Fibroblast of skin of right biceps (primary cell): Measurements from ENCODE around the gene CALM1.
A peak's percentile ranks its signal among the peaks of the same experiment; 100 is the strongest.

Experiments used
- DNase-seq: peaks from one replicate; pipeline ENCODE4 v3.0.0-alpha.2; 2013

Gene CALM1

DNA sequence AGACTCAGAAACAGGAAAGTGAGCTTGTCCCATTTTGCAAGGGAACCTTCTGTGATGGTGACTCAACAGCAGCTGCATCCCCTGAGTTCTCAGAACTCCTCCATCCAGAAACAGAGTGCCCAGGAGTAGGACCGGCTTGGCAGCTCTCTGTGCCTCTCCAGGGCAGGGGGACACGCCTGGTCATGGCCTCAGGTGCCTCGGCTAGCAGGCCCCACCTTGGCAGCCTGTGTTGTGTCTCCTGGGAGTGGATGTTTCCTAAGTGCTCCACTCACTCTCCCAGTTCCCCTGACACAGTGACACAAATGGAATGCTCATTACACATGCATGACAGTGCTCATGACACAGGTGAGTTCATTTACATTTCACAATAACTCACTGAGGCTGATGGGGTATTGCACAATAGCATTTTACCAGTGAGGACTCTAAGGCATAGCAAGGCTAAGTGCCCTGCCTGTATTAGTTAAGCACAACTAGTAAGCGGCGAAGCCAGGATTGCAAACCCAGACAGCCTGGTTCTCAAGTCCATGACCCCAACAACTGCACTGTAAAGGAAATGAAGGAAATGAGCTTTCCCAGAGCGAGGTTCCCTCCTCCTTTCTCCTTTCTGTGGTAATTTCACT is 47.4 kb downstream of the CALM1 start:
- DNase-seq: peak; percentile 12

DNA sequence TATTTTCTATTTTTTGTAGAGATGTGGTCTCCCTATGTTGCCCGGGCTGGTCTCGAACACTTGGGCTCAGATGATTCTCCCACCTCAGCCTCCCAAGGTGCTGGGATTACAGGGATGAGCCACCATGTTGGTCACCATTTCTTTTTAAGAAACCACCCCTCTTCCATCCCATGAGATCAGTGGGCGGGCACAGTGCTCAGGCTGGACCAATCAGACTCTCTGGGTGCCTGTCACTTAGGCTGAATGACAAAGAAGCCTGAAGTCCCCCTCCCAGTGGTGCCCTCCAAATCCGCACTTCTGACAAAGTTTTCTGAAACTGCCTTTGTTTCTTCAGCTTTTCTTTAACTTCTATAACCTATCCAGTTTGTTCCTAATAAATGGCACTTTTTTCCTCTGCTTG is 48.2 kb downstream of the CALM1 start:
- DNase-seq: no peak

DNA sequence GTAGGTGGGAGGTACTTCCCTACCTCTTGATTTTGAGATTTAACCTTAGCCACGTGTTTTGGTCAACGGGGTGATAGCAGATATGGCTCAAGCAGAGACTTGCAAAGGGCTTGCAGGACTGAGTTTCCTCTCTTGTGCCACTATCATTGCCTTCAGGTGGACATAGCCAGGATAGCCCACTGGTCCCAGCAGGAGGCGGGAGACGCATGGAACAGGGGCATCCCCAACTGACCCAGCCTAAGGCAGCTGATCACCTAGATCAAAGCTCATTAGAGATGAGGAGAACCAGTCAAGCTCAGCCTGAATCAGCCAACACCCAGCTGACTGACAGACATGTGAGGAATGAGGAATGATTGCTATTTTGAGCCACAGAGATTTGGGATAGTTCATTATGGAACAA is 49.6 kb downstream of the CALM1 start:
- no peak for DNase-seq

DNA sequence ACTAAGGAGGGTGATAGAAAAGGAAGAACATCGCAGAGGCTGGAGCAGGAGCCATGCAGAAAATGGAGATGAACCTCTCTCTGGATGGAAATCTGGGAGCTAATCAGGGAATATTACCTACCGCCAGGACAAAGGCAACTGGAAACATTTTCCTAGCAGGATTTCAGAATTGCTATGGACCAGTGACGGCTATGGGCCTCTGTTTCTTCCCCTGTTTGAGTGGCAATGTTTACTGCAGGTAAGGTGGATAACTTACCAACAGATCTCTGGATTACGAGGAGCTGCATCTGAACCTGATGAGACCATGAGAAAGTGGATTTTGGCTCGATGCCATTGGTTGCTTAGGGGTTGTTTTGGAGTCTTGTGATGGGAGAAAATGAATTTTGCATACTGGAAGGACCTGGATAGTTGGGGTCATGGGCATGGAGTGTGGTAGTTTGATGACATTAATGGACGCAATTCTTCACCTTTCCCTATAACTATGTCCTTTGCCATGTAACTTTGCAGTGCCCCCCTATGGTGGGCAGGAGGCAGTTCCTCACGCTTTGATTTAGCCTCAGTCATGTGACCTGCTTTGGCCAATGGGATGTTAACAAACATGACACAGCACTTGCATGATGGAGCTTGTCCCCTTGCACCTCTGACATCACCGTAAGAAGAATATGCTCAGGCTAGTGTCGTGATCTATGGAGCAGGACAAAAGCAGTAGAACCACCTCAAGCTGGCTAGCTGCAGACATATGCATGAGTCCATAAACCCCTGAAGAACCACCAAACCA is 51.1 kb downstream of the CALM1 start:
- DNase-seq: no peak

DNA sequence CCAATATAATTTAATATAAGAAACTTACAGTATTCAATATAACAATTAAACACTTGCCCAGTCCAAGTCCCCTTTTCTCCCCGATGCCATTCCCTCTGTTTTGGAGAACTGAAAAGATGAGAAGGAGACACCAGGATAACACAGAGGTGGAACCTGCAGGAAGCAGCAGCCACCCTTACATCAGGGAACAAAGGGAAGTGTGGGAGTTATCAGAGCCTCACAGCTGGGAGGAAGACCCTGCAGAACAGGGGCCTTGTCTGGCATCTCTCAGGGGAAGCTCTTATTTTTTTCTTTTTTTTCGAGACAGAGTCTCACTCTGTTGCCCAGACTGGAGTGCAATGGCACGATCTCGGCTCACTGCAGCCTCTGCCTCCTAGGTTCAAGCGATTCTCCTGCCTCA is 52.6 kb downstream of the CALM1 start:
- no peak for DNase-seq

DNA sequence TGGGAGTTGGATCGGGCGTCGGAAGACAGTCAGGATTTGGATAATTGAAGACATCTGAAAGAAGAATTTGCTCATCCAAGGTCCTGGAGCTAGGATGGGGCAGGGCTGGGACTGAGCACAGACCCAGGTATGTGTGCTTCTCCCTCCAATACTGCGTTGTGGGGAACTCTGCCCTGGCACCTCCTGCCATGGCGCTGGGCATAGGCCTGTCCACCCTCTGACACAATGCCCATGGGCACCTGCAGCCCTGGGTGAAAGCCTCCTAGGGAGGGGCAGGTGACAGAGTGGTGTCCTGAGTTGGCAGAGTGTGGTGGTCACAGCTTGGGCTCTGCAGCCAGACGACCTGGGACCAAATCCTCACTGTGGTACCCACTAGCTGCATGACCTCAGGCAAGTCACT is 53.3 kb downstream of the CALM1 start:
- DNase-seq: no peak

DNA sequence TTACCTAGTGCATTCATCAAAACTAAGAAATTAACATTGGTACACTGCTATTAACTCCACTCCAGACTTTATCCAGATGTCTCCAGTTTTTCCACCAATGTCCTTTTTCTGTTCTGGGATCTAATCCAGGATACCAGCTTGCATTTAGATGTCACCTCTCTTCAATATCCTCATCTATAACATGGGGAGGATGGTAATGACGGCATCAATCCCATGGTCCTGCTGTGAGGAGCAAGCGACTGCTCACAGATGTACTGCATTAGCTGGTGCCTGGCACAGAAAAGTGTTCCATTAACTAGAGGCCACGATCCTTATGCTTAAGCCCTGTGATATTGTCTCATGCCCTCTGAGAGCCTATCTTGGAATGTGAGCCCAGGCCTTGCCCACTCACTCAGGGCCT is 53.8 kb downstream of the CALM1 start:
- no peak for DNase-seq

DNA sequence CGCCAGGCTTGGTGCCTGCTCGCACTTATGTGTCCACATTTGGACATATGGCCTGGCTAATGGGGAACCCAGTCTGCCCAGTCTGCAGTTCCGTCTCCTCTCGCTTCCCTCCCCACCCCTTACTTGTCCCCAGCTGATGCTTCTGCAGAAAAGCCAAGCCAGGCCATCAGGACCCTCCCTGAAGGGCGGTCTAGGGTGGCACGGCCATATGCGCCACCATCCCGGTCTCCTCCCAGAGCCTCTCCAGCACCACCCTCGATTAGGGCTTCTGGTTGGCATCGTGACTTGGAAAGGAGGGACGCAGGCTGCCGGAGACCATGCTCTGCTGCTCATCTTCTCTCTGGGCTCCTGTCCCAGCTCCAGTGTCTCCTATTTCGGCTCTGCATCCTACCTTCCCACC is 54.6 kb downstream of the CALM1 start:
- DNase-seq: no peak

DNA sequence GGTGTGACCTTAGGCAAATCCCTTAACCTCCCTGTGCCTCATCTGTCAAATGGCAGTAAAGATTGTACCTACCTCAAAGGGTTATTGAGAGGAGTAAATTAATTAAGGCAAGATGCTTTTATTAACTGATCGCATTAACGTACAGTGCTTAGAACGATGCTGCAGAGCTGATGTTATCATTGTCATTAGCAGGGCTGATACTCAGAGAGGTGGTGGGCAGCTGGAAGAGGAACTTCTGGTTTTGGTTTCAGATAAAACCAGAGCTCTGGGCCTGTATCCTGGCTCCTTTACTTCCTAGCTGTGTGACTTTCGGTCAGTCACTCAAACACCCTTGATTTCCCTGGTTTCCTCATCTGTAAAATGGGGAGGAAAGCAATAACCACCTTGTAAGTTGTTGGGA is 55.1 kb downstream of the CALM1 start:
- DNase-seq: no peak

DNA sequence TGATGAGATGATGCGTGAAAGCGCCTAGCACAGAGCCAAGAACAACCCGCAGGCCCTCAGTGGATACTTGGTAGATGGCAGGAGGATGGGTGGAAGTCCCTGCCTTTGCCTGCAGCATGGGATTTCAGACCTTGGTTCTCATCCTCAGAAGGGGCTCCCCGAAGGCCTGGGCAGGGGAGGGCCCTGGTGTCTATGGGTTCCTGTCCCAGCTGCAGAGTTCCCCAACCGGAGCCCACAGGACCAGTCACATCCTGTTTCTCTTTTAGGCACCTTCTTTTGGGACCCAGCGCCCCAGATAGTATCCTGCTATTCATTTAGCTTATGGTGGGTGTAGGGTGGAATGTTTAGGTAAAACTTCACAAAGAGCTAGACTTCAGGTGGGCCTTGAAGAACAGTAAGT is 55.5 kb downstream of the CALM1 start:
- no peak for DNase-seq

DNA sequence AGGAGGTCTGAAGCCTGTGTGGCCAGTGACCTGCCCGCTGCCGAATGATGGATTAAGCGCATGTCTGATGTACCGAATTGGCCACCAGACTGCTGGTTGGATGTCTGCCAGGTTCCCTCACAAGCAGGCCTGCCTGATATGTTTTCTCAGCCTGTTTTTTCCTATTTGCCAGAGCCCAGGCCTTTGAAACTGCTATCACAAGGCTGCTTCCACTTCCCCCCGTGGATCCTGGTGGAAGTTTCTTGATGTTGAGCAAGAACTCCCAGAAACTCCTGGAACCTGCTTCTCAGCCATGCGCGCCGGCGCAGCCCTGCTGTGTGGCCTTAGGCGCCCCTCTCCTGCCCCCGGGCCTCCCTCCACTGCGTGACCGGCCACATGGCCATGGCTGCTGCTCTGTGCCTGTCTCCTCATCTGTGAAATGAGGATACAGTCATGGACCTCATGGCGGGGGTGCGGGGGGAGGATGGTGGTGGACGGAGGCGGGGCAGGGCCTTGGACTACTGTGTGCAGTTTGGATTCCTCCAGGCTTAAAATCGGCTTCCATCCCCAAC is 56.6 kb downstream of the CALM1 start:
- DNase-seq: peak; percentile 7

DNA sequence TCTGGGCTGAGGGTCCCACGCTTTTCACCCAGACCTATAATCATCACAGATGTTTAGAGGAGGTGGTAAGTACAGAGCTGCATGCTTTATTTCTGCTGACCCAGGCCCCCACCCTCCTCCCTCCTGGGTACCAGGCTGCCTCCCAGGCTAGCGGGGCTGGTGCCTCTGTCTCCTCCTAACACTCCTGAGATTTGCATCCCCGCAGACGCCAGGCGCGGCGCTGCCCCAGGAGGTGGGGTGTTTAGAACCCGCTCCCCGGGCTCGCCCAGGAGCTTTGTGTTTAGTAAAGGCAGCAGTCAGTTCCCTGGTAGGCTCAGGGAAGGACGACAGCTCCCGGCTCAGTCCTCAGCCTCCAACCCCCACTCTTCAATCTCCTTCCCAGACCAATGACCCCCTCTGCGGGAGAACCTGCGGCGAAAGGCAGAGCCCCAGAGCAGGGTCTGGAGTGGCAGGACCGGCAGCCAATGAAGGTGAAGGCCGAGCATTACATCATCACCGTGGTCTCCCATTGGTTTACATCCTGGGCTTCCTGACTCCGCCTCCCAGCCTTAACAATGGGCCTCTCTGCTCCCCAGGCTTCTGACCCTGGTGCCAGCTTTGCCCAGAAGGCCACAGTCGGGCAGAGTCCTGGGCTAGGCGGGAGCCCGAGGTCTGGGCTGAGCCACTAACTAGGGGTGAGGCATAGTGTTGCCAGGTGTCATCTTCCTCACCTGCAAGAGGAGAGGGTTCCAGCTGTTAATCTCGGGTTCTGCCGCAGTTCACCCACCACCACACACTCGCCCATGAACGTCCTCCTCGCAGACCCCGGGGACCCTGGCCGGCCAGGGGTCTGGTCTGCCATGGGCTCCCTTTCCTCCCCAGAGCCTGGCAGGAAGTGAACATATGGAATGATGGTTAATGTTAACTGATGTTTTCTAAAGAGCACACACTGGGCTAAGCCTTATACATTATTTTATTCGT is 57.5 kb downstream of the CALM1 start:
- DNase-seq: peak; percentile 88

DNA sequence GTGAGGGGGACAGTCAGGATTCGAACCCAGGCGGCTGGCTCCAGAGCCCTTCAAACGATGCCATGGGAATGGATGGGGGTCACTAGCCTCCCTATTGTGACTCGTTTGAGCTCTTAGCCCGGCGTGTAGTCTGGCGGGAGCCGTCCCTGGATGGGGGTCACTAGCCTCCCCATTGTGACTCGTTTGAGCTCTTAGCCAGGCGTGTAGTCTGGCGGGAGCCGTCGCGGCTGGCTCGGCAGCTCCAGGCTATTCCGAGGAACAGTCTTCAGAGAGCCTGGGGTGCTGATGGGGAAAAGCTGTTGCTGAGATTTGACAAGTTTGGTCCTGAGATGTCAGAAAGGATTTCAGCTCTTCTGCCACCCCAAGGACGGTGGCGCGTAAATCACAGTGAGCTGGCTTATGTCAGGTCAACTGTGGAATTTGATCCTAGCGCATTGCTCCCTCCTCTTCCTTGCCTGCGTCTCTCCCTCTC is 58.3 kb downstream of the CALM1 start:
- no peak for DNase-seq

DNA sequence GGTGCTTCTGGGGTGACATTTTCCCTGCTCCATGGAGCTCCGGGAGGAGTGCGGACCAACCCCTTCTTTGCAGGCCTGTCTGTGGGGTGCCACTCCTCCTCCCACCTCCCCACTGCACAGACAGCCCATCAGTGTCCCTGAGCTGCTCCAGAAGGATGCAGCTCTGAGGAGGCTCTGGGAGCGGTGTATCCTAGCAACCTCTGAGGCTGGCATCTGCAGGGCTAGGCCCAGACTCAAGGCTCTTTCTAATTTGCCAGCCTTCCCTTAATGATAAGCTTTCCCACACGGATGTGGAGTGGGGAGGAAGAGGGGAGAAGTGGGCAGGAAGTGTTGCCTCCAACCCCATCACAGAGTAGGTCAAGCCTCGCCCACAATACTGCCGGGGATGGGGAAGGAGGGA is 59.7 kb downstream of the CALM1 start:
- DNase-seq: no peak

DNA sequence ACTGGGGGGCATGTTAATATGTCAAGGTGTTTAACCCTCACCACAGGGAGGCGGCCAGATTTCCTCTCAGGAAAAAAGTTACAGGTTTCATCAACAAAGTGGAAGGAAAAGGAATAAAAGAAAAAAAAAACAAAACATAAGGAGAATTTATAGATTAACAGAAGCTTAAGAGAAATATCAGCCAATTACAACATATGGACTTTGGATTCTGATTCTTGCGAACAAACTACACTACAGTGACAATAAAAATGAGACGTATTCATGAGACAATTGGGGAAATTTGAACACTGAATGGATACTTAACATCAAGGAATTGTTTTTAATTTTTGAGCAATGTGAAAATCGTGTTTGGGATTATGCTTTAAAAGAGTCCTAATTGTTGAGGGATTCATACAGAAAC is 60.4 kb downstream of the CALM1 start:
- DNase-seq: no peak
